Islet precursor cell (in vitro differentiated cells): ENCODE data around the gene HCN2.
A peak's percentile ranks its signal among the peaks of the same experiment; 100 is the strongest.

Experiments used
- DNase-seq: peaks from one replicate; pipeline ENCODE4 v3.0.0-alpha.2; 2018

HCN2 gene

GRCh38 chr19:658916-659839 is 69.5 kb downstream of the HCN2 start:
- no peak for DNase-seq

- no peak for DNase-seq
Observed at GRCh38 chr19:660793-661426, 71.2 kb downstream of the HCN2 start.

DNA sequence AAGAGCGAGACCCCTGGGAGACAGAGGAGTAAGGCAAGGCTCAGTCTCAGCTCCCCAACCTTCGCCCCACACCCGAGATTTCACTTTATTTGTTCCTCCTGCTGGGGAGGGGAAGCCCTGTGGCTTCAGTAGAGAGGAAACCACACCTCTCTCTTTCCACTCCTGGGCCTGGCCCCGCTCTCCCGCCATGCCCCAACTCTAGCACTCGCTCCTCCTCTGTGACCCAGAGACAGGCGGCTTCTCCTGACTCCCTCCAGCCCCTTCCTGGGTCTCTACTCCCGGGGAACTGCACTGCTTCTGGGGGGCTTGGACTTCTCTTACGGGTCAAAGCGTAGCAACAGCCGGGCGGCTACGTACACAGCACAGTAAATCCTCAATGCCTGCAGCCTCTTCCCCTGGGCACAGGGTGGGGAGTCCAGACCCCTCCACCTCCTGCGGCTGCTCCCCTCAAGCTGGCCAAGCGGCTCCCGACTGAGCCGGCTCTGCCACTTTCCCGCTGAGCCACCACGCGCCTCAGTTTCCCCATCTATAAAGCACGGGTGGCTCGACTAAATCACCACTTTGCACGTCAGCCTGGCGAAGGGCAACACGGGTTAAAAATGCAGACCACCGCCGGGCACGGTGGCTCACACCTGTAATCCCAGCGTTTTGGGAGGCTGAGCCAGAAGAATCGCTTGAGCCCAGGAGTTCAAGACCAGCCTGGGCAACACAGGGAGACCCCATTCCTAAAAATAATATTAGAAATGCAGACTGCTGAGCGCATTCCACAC is 71.9 kb downstream of the HCN2 start:
- DNase-seq: no peak

DNA sequence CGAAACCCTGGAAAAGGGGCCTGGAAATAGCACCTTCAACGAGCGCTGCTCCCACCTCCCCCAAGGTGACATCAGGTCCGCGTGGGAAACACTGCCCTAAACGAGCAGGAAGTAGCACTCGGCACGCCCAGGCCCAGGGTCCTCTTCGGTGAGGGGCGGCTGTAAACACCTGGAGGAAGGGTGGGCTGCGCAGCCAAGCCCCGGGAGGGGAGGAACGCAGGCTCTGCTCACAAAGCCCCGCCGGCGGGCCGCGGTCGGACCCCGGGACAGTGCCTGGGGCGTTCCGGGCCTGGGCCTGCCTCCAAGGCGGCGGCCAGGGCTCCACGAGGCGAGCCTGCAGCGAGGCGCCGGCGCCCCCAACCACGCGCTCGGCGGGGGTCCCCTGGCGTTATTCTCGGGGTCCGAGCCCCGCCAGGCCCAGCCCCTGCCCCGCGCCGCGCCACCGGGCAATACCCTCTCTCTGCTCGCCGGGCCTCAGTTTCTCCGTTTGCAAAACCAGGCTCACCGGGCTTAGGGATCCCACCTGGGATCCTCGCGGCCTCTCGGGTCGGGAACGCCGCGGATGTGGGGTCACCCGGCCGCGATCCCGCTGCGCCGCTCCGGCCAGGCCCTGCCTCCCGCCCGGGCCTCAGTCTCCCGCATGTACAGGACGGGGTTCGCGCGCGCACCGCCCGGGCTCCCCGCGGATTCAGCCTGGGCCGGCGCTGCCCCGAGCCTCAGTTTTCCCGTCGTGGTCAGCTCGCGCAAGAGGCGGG is 72.7 kb downstream of the HCN2 start:
- DNase-seq: no peak

DNA sequence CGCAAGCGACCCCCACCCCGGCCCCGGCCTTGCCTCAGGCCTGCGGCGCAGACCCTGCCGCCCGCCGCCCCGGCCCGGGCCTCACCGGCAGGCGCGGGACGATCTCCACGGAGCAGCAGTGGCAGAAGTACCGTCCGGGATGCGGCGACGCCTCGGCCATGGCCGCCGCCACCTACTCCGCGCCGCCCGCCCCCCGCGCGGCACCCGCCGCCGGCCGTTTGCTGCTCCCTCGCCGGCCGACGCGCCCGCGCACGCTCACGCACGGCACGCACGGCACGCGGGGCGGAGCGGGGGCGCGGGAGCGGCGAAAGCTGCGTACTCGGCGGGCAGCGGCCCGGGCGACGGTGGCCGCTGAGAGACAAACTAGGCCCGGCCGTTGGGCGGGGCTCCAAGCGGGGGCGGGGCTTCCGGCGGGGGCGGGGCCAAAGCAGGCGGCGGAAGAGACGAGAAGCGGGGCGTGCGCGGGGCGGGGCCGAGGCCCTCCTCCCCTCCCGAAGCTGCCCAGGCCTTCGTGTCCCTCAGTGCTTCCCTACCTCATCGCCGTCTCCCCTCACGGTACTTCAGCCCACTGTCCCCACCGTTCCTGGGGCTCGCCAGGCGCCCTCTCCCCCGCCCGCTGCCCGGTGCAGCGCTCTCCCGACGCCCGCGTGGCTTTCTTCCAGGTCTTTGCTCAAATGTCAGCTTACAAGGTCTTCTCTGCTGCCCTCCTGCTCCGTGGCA is 73.4 kb downstream of the HCN2 start, which contains the start of gene RNF126:
RNF126 (minus strand) TSS at position 253 of the 720 bp plus-strand sequence; CDS start at position 160, 93 bp downstream.
- DNase-seq: peak; percentile 92

GRCh38 chr19:663682-664117 is 74.0 kb downstream of the HCN2 start:
- DNase-seq: no peak

- peak; percentile 96 for DNase-seq
Observed at GRCh38 chr19:664913-665443, 75.3 kb downstream of the HCN2 start.
